Activated naive CD4-positive, alpha-beta T cell treated with anti-CD3 and anti-CD28 coated beads, Interleukin-2, amount 10 ng/mL, durations not matched to agents 7 days and 5 days (primary cell): ENCODE results near the gene TUT7.
A peak's percentile ranks its signal among the peaks of the same experiment; 100 is the strongest.
"Not testable (repeated sequence)": the region's sequence is repeated elsewhere in the genome, so short reads cannot be mapped to it uniquely, and the experiment has no call there.

Experiments
- CTCF ChIA-PET: fragments of 350-600 bp; sonication (Branson Sonifier 250); formaldehyde crosslinking; loops from one replicate; lab custom pipeline; 2021; ENCODE audit warnings: antibody characterized with exemption; lab: Charles Lee
- DNase-seq: peaks from one replicate; pipeline ENCODE4 v3.0.0-alpha.2; 2020
- H3K27ac Mint-ChIP-seq: one replicate; pipeline ENCODE4 v1.8.0; 2021; ENCODE audit warnings: mild to moderate bottlenecking, moderate library complexity, mixed read lengths
- H3K27me3 Mint-ChIP-seq: one replicate; pipeline ENCODE4 v1.8.0; 2021; ENCODE audit warnings: mild to moderate bottlenecking, mixed read lengths
- H3K36me3 Mint-ChIP-seq: one replicate; pipeline ENCODE4 v1.8.0; 2021; ENCODE audit warnings: mixed read lengths
- H3K4me1 Mint-ChIP-seq: one replicate; pipeline ENCODE4 v1.8.0; 2021; ENCODE audit warnings: mixed read lengths
- H3K4me3 Mint-ChIP-seq: one replicate; pipeline ENCODE4 v1.8.0; 2021; ENCODE audit warnings: mild to moderate bottlenecking, moderate library complexity, mixed read lengths
- H3K9me3 Mint-ChIP-seq: one replicate; pipeline ENCODE4 v1.8.0; 2021; ENCODE audit warnings: mixed read lengths

Gene TUT7

DNA sequence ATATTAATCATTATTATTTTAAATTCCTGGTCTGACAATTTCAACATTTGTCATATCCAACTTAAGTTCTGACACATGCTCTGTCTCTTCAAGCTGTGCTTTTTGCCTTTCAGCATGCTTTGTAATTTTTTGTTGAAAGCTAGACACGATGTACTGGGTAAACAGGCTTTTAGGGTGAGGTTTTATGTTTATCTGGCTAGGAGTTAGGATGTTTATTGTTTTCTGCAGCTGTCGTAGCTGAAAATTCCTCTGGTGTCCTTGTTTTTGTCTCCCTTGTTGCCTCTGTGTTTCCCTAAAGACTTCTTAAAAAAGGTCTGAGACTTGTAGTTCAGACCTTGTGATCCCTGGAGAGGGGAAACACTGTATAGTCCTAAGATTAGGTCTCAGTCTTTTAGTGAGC is 20.6 kb downstream of the TUT7 start:
- H3K36me3 Mint-ChIP-seq, result peaks cover 67% of the 10 kb centered on the region
- H3K27ac Mint-ChIP-seq, result no peak overlapping the region
- no peaks in the 10 kb centered on the region for H3K27me3 Mint-ChIP-seq
- H3K9me3 Mint-ChIP-seq, result no peaks in the 10 kb centered on the region
- CTCF ChIA-PET, result no interaction called here
- H3K4me1 Mint-ChIP-seq, result peaks cover 25% of the 10 kb centered on the region
- no peak for DNase-seq
- H3K4me3 Mint-ChIP-seq, result no peak overlapping the region

DNA sequence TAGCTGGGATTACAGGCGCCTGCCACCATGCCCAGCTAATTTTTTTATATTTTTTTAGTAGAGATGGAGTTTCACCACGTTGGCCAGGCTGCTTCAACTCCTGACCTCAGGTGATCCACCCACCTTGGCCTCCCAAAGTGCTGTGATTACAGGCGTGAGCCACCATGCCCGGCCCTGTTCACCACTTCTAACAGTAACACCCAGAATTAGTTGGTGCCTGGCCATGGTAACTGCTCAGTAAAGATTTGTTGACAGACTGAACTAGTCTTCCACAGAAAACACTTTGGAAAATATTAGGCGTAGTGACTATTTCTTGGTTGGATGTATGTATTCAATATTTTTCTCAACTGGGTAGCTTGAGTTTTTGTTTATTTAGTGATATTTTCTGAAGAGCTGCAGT is 24.0 kb downstream of the TUT7 start:
- CTCF ChIA-PET, result no interaction called here
- no peak for DNase-seq
- Mint-ChIP-seq H3K9me3 (no peaks in the 10 kb centered on the region), H3K36me3 (peaks cover 64% of the 10 kb centered on the region), H3K27ac (no peak overlapping the region), H3K4me3 (no peak overlapping the region), H3K27me3 (no peaks in the 10 kb centered on the region), H3K4me1 (peaks cover 3% of the 10 kb centered on the region)

DNA sequence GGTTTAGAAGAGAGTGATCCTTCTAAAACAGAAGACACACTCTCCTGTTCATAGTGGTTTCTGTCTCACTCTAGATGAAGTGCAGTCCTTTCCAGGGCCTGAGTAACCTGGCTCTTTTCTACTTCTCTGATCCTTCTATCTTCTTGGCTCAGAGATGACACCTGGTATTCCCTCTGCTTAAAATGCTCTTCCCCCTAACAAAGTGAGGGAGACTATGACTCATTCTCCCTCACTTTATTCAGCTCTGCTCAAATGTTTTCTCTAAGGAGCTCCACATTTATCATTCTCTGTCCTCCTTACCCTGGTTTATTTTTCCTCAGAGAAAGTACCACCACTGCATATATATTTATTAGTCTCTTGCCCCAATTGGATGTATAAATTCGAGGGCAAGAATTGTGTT is 24.6 kb downstream of the TUT7 start:
- Mint-ChIP-seq H3K27me3 (no peaks in the 10 kb centered on the region), H3K36me3 (peaks cover 65% of the 10 kb centered on the region), H3K9me3 (no peaks in the 10 kb centered on the region), H3K4me3 (no peak overlapping the region), H3K27ac (no peak overlapping the region), H3K4me1 (peaks cover 3% of the 10 kb centered on the region)
- no peak for DNase-seq
- CTCF ChIA-PET, result no interaction called here

DNA sequence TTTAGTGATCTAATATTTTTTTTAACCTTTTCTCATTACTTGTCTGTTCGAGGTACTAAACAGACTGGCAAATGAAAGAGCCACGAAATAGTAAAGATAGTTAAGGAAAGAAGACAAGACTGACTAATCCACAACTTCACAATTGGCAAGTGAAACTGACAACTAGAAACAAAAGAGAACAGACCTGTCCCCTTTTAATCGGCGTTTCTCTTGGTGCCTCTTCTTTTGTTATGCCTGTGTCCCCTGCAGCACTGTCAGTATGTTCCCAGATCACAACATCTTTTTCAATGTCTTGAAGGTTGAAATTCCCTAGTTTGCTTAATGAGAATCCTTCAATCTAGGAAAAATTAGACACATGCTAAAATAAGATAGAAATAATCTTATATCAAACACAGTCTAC is 26.1 kb downstream of the TUT7 start:
- CTCF ChIA-PET, result no interaction called here
- DNase-seq, result no peak
- Mint-ChIP-seq H3K4me3 (no peak overlapping the region), H3K36me3 (peaks cover 65% of the 10 kb centered on the region), H3K9me3 (no peaks in the 10 kb centered on the region), H3K4me1 (peaks cover 3% of the 10 kb centered on the region), H3K27ac (no peak overlapping the region), H3K27me3 (no peaks in the 10 kb centered on the region)

DNA sequence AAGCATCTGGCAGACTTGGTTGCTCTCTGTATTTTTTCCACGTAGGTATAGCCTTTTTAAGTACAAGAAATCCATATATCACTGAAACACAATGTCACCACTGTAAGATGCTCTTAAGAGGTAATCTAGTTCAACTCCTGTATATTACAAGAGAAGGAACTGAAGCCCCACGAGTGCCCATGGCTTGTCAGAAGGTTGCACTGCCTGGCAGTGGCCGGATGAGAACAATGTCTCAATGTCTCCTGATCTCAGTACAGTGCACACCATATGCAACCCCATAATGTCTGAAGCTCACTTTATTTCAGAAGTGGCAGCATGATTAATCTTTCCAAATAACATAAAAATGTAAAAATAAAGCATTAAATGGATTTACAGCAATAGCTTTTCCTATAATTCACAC is 27.7 kb downstream of the TUT7 start:
- peaks cover 3% of the 10 kb centered on the region for H3K4me1 Mint-ChIP-seq
- no peak overlapping the region for H3K4me3 Mint-ChIP-seq
- H3K27me3 Mint-ChIP-seq, result no peaks in the 10 kb centered on the region
- CTCF ChIA-PET, result interaction anchor here (1.9 kb wide), 1 partner anchor 52 kb away, joined by 6 read pairs; no protein-coding TSS in a partner anchor
- peaks cover 58% of the 10 kb centered on the region for H3K36me3 Mint-ChIP-seq
- no peak overlapping the region for H3K27ac Mint-ChIP-seq
- H3K9me3 Mint-ChIP-seq, result no peaks in the 10 kb centered on the region
- DNase-seq, result no peak

DNA sequence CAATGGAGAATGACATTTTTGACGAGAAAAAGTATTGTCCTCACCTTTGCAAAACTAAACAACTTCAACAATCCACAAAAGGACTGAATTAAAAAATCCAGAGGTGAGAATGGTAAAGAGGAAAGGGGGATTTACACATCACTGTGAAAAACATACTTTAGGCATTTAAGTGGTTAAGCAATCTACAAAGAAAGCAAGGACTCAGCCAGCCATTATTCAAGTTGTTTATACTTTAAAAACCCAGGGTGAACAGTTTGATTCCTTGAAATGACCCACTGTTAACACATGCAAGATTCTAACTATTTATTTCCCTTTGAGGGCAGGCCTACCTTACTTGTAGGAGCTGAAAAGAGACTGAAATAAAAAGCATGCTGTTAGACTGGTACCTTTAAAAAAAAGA is 29.3 kb downstream of the TUT7 start:
- H3K27ac Mint-ChIP-seq, result no peak overlapping the region

DNA sequence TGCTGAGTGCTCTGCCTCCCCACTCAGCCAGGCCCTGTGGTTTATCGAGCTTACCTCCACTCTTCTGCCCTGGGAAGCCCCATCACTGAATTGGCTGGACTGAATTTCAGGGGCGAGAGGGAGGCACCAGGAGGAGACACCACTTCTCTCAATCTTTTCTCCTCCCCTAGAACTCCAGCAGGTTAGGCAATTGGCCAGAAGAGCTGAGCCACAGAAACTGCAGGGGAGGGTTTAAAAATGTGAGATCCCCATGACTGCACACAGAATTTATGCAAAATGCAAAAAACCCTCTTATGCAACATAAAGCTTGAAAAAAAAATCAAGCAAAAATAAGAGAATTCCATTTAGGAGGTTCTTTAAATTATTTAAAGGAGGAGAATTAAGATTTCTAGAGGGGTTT is 29.9 kb downstream of the TUT7 start:
- no peak overlapping the region for H3K4me3 Mint-ChIP-seq
- no peaks in the 10 kb centered on the region for H3K27me3 Mint-ChIP-seq
- H3K4me1 Mint-ChIP-seq, result no peaks in the 10 kb centered on the region
- no peak overlapping the region for H3K27ac Mint-ChIP-seq
- no peak for DNase-seq
- H3K36me3 Mint-ChIP-seq, result peaks cover 69% of the 10 kb centered on the region
- CTCF ChIA-PET, result no interaction called here
- no peaks in the 10 kb centered on the region for H3K9me3 Mint-ChIP-seq

More for the DNA sequence above, 29.3 kb downstream of the TUT7 start:
- Mint-ChIP-seq H3K27me3 (no peaks in the 10 kb centered on the region), H3K9me3 (no peaks in the 10 kb centered on the region), H3K36me3 (peaks cover 64% of the 10 kb centered on the region), H3K4me3 (no peak overlapping the region), H3K4me1 (no peaks in the 10 kb centered on the region)
- no peak for DNase-seq
- CTCF ChIA-PET, result no interaction called here

DNA sequence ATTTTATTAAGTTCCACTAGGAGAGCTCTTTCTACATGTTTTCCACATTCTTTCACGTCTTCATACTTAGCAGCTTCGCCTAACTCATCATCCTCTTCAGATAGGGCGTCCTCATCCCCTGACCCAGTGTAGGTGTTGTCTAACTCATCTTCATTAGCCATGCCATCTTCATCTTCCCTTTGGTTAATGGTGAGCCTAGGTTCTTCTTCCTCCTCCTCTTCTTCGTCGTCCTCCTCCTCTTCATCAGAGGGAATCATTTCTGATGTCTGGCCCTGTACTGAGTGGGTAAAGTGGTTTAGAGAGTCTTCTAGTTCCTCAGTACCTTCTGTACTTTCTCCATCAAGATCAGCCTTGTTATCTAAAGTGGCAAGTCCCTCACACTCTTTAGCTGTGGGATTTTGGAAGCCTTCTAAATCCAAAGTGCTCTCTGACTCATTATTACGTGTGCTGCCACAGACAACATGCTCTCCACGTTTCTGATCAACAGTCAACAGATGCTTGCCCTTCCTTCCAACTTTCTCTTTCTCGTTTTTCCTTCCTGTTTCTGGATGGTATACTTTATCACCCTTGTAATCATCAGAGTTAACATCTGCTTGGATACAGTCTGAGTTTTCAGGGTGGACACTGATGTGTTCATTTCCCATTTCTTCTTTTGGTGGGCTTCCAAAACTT is 31.1 kb downstream of the TUT7 start:
- H3K36me3 Mint-ChIP-seq, result peaks cover 76% of the 10 kb centered on the region
- DNase-seq, result no peak
- CTCF ChIA-PET, result no interaction called here
- no peak overlapping the region for H3K4me3 Mint-ChIP-seq
- no peaks in the 10 kb centered on the region for H3K9me3 Mint-ChIP-seq
- no peaks in the 10 kb centered on the region for H3K4me1 Mint-ChIP-seq
- H3K27ac Mint-ChIP-seq, result no peak overlapping the region
- H3K27me3 Mint-ChIP-seq, result no peaks in the 10 kb centered on the region

DNA sequence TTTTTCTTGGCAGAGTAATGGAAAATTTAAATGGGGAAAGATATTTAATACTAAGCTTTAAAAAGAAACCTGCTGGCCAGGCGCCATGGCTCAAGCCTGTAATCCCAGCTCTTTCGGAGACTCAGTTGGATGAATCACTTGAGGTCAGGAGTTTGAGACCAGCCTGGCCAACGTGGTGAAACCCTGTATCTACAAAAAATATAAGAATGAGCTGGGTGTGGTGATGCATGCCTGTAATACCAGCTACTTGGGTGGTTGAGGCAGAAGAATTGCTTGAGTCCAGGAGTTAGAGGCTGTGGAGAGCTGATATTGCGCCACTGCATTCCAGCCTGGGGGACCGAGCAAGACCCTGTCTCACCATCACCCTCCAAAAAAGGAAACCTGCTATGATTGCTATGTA is 32.8 kb downstream of the TUT7 start:
- CTCF ChIA-PET, result interaction anchor here (1.3 kb wide), 1 partner anchor 10 kb away, joined by 3 read pairs; no protein-coding TSS in a partner anchor
- Mint-ChIP-seq H3K4me3 (no peak overlapping the region), H3K27me3 (no peaks in the 10 kb centered on the region), H3K27ac (no peak overlapping the region), H3K36me3 (peaks cover 68% of the 10 kb centered on the region), H3K9me3 (no peaks in the 10 kb centered on the region), H3K4me1 (no peaks in the 10 kb centered on the region)
- no peak for DNase-seq

DNA sequence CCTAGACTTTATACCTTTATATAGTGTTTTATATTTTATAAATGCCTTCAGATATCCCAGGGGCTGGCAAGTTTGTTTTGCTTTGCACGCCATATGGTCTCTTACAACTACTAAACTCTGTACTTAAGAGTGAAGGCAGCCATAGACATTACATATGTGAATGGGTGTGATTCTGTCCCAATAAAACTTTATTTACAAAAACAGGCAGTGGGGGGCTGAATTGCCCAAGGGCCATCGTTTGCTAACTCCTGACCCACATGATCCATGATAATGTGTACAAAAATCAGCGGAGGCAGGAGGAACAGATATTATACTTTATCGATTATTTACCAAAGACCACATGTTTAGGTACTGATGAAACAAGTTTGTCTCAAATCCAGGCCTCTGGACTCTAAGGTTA is 36.0 kb downstream of the TUT7 start:
- Mint-ChIP-seq H3K27me3 (no peaks in the 10 kb centered on the region), H3K9me3 (no peaks in the 10 kb centered on the region), H3K36me3 (peaks cover 66% of the 10 kb centered on the region), H3K27ac (no peak overlapping the region), H3K4me3 (no peak overlapping the region), H3K4me1 (peaks cover 10% of the 10 kb centered on the region)
- CTCF ChIA-PET, result no interaction called here
- DNase-seq, result no peak

DNA sequence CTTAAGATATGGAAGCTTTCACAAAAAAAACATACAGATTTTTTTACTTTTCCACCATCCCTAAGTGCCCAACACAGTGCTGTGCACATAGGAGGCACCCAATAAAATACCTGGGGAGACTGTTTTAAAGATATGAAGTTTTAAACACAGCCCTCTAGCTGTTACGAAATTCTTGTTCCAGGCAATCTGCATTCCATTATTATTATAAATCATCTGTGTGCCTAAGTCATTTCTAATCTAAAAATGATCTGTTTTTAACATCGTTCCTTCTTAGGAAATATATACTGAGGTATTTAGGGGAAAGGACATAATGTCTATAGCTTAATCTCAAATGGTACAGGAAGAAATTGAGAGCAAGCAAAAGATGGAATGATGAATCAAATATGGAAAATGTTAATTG is 39.1 kb downstream of the TUT7 start:
- H3K27me3 Mint-ChIP-seq, result no peaks in the 10 kb centered on the region
- no peak for DNase-seq
- peaks cover 66% of the 10 kb centered on the region for H3K36me3 Mint-ChIP-seq
- no peak overlapping the region for H3K4me3 Mint-ChIP-seq
- CTCF ChIA-PET, result interaction anchor here (0.7 kb wide), 1 partner anchor 14 kb away, joined by 5 read pairs; no protein-coding TSS in a partner anchor
- H3K4me1 Mint-ChIP-seq, result peaks cover 11% of the 10 kb centered on the region
- no peak overlapping the region for H3K27ac Mint-ChIP-seq
- no peaks in the 10 kb centered on the region for H3K9me3 Mint-ChIP-seq

DNA sequence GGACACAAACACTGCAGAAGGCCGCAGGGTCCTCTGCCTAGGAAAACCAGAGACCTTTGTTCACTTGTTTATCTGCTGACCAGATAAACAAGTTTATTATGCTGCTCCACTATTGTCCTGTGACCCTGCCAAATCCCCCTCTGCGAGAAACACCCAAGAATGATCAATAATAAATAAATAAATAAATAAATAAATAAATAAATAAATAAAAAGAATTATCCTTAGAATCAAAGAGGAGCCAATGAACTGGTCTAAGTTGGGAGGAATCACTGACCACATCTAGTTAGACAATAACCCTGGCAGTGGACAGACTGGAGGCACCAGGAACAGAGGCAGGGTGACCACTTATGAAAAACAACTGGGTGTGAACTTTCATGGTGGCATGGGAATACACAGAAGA is 41.3 kb downstream of the TUT7 start:
- H3K27ac Mint-ChIP-seq, H3K9me3 Mint-ChIP-seq, DNase-seq, H3K4me3 Mint-ChIP-seq, H3K27me3 Mint-ChIP-seq: not testable (repeated sequence)
- peaks cover 64% of the 10 kb centered on the region for H3K36me3 Mint-ChIP-seq
- H3K4me1 Mint-ChIP-seq, result peaks cover 11% of the 10 kb centered on the region
- CTCF ChIA-PET, result interaction anchor here (0.9 kb wide), 1 partner anchor 18 kb away, joined by 4 read pairs; no protein-coding TSS in a partner anchor

DNA sequence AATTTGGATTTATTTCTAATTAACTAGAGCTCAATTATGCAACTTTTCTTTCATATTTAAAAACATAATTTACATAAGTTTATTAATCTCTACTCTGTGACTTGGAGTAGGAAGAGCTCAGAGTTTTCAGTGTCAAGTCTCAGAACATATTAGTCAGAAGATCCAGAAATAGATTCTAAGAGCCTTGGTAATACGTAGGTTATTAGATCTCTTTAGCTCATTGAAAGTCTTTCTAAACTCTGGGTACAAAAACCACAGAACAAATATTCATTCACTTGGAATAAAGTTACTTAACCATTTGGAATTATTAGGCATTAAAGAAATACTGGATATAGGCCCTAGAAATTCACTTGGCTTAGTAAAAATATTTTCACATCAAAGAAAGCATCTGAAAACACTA is 45.5 kb downstream of the TUT7 start:
- CTCF ChIA-PET, result interaction anchor here (1.2 kb wide), 1 partner anchor 14 kb away, joined by 4 read pairs; no protein-coding TSS in a partner anchor
- Mint-ChIP-seq H3K4me1 (peaks cover 20% of the 10 kb centered on the region), H3K9me3 (no peaks in the 10 kb centered on the region), H3K27me3 (no peaks in the 10 kb centered on the region), H3K4me3 (no peak overlapping the region), H3K36me3 (peaks cover 62% of the 10 kb centered on the region), H3K27ac (no peak overlapping the region)
- no peak for DNase-seq

DNA sequence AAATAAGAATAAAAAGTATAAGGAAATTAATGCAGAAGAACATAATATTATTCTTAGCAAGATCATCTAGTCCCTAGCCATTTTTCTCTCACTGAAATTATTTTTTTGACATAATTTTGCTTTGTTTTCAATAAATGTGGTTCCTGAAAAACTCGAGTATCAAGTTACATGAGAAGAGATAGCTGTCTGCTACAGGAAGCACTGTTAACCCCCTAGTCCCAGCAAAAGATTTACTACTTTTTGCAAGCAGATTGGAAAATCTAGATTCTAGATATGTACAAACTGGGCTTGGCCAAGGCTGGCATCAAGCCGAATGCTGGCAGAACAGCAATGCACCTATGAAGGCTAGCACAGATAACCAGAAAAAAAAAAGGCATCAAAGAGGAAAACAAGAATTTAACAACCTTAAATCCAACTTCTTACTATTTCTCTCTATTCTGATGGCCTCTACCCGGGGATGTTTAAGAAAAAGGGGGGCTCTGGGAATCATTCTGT is 49.9 kb downstream of the TUT7 start:
- Mint-ChIP-seq H3K27me3 (no peaks in the 10 kb centered on the region), H3K27ac (no peak overlapping the region), H3K9me3 (no peaks in the 10 kb centered on the region), H3K4me1 (peaks cover 21% of the 10 kb centered on the region), H3K36me3 (peaks cover 57% of the 10 kb centered on the region), H3K4me3 (no peak overlapping the region)
- no peak for DNase-seq
- CTCF ChIA-PET, result no interaction called here

DNA sequence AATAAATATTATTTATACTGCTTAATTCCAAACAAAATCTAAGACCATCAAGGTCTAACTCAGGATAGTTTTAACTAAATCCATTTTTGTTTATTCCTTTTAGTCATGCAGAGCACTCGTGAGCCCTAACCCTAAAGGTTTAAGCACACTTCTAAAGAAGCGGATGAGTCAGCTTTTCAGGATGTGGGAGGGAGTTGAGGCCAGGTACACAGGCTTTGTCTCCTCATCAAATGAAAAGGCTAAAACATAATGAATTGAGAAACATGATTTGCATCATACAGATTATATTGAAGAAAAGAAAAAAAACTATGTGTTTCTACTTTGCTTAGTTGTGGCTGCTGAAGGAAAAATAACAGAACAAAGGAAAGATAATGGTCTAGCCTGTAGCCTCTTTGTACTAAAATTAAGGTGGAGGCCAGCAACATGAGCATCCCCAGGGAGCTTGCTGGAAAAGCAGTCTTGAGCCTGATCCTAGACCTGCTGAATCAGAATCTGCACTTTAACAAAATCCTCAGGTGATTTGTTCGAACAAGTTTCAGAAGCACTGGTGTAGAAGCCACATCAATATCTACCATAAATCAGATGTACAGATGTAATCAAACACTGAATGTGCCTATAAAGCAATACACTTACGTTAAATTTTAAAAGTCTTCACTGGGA is 50.8 kb downstream of the TUT7 start:
- Mint-ChIP-seq H3K4me3 (no peak overlapping the region), H3K4me1 (peaks cover 21% of the 10 kb centered on the region), H3K9me3 (no peaks in the 10 kb centered on the region), H3K36me3 (peaks cover 62% of the 10 kb centered on the region), H3K27me3 (no peaks in the 10 kb centered on the region), H3K27ac (peak overlapping the region; percentile 76)
- DNase-seq, result peak; percentile 46
- CTCF ChIA-PET, result interaction anchor here (1.1 kb wide), 1 partner anchor 51 kb away, joined by 3 read pairs; the partner anchor contains the start of gene TUT7
